Right cardiac atrium (tissue), 5 donors: ENCODE measurements around the gene ABCA3. TPM values are rescaled to one million over a fixed set of nuclear protein-coding genes. Genes with fewer than 3 reads are reported as not detected.

Source experiments
- ATAC-seq, 2 donors: fragments of 200-7000 bp; cut with Tn5 transposase; one replicate each; pipeline versions ENCODE4 v1.8.0 to v1.9.1; 2020; ENCODE audit warnings: moderate library complexity in 2 of 2, mild to moderate bottlenecking in 1 of 2
- DNase-seq, 3 donors: peaks; one replicate each; pipeline ENCODE4 v3.0.0-alpha.2; 2020
- H3K27ac ChIP-seq: one replicate; pipeline ENCODE4 v1.5.1; 2013; ENCODE audit warnings: mild to moderate bottlenecking, low read length, control low read depth, moderate library complexity
- H3K27me3 ChIP-seq: one replicate; pipeline ENCODE4 v1.6.1; 2013; ENCODE audit not compliant: control insufficient read depth, insufficient read depth
- H3K4me1 ChIP-seq: one replicate; pipeline ENCODE4 v1.6.1; 2013; ENCODE audit warnings: low read length; ENCODE audit not compliant: control insufficient read depth, insufficient read depth
- H3K4me3 ChIP-seq: one replicate; pipeline ENCODE4 v1.5.1; 2013; ENCODE audit warnings: low read length, control low read depth
- H3K9me3 ChIP-seq: one replicate; pipeline ENCODE4 v1.6.1; 2013; ENCODE audit warnings: low read length; ENCODE audit not compliant: control insufficient read depth
- WGBS: extraction: QIAGEN DNeasy Blood & Tissue Kit; methylation state at CpG from one replicate; pipeline ENCODE4 v1.1.7; 2013; 5-methylcytosine and 5-hydroxymethylcytosine counted together
- intact Hi-C, 4 donors: fragments of 100-400 bp; cut with DNase I; formaldehyde crosslinking; loops; one replicate each; pipeline versions ENCODE4 v1.11.0 to v1.14.0; 2022 to 2023
- polyA plus RNA-seq: library from polyadenylated mRNA; stranded (reverse); fragments of 200-250 nt; gene quantifications from one replicate; pipeline ENCODE4 v1.2.3, GENCODE V29; 2013
- total RNA-seq, 4 donors: library from RNA; stranded (reverse); fragmentation: NEBNext Ultra II Directional; extraction: Animal tissue kit (Norgen Biotek cat#: 25700); gene quantifications; one replicate each; pipeline ENCODE4 v1.2.1, GENCODE V29; 2021
- donor health status: healthy with polysubstance abuse.
- donor health status: DM: no; HTN: yes; CAD: no.
- donor health status: DM: no; HTN: no; CAD: no.
- donor health status: DM: no; HTN: yes; CAD: no; lungs with severe emphysema.
- donor health status: DM: yes; HTN: yes; CAD: no.

The ABCA3 gene
- total and polyA plus RNA-seq, 5 donors: 6.9 to 11.3 (median 8.1) TPM

DNA sequence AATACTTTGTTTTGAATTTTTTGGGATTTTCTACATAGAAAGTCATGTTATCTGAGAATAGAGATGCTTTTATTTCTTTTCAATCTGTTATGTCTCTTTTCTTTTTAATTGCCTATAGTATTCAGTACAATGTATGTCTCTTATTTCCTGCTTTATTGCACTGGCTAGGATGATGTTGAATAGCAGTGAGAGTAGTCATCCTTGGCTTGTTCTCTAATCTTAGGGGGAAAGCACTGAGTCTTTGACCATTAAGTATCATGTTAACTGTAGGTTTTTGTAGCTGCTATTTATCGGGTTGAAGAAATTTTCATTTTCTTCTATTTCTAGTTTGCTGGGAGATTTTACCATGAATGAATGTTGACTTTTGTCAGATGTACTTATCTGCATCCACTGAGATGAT lies 10.0 kb upstream of the ABCA3 start:
- Histone ChIP-seq H3K4me3 (no peak overlapping the region), H3K27me3 (no peaks in the 10 kb centered on the region), H3K4me1 (no peaks in the 10 kb centered on the region), H3K27ac (no peak overlapping the region), H3K9me3 (no peaks in the 10 kb centered on the region)
- no peak for ATAC-seq
- intact Hi-C loops: no loop called here
- 86% methylated on average over 1 of the region's 1 CpG for WGBS
- no peak for DNase-seq

DNA sequence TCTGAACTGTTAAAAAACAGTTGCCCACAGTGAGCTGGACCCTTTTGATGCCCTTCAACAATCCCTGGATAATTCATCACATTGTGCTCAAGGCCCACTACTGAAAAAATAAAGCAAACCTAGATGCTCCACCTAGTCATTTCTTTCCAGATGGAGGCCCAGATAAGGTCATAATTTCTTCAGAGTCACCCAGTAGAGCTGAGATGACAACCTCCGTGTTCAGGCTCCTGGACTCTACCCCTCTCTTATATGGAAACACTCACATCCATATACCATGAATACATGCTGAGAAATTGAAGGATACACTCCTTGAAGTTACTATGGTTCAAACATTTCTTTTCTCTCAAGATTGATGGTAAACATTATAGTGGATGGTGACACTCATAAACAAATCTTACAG lies 2.7 kb upstream of the ABCA3 start:
- intact Hi-C loops: loop anchor here in 2 of 4 donors (2.0 to 5.0 kb wide), 3 partner anchors 79 to 158 kb away; partner anchors contain the start of gene CCNF (in 1 of the 2)
- Histone ChIP-seq H3K4me1 (no peaks in the 10 kb centered on the region), H3K27ac (no peak overlapping the region), H3K9me3 (no peaks in the 10 kb centered on the region), H3K27me3 (no peaks in the 10 kb centered on the region), H3K4me3 (no peak overlapping the region)
- DNase-seq: no peak
- ATAC-seq: no peak
- 77% methylated on average over 1 of the region's 1 CpG for WGBS

GRCh38 chr16:2341456-2342447 lies 1.2 kb upstream of the ABCA3 start:
- peak in 1 of 2 donors; percentile 23 for ATAC-seq
- H3K4me3 ChIP-seq: no peak overlapping the region
- WGBS: 17% methylated on average over 77 of the region's 77 CpGs
- no peaks in the 10 kb centered on the region for H3K27me3 ChIP-seq
- intact Hi-C loops: loop anchor here in 2 of 4 donors (2.0 to 5.0 kb wide), 4 partner anchors 81 to 159 kb away; partner anchors contain the start of gene CCNF (in 1 of the 2)
- peak; percentile 35 to 78 (median 67) for DNase-seq
- H3K4me1 ChIP-seq: no peaks in the 10 kb centered on the region
- H3K27ac ChIP-seq: no peak overlapping the region
- H3K9me3 ChIP-seq: no peaks in the 10 kb centered on the region

DNA sequence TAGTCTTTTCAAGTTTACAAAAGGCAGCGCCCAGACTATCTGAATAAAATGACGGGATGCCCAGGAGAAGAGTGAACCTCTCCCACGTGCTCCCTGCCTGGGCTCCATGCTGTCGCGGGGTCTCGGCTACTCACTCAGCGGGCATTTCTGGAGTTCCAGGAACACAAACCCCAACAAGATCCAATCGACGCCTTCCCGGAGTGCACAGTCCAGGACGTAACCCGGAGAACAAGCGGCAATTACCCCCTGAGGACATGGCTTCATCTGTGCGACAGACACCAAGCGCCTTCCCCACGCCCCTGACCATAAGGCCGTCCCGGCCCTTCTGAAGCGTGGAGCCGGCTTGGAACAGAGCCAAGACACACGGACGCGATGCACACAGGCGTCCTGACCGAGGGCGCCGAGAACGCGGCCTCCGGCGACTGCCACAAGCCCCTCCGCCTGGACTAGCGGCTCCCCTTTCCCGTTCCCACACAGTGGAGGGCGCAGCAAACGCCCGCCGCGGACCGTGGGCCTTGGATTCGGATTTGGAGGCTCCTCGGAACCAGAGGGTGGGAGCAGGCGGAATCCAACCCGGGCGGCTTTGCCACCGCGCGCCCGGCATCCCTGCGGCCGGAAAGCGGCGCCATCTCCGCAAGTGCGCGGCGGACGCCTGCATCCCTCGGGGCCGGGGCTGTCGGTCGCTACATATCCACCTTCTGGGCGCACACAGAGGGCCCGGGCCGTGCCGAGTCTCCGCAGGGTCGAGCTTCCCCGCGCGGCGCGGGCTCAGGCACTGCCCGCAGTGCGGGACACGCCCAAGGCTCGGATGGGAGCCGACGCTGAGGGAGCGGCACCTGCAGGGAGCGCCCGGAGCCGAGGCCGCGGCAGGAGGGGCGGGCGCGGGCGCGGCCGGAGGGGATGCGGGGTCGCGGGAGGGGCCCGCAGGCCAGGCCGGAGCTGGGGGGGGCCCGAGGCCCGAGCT lies 725 bp downstream of the ABCA3 start:
- intact Hi-C loops: loop anchor here in 3 of 4 donors (2.0 to 10.0 kb wide), 4 partner anchors 82 to 159 kb away; partner anchors contain the start of gene CCNF (in 1 of the 3)
- Histone ChIP-seq H3K9me3 (no peaks in the 10 kb centered on the region), H3K27me3 (no peaks in the 10 kb centered on the region), H3K4me3 (peak overlapping the region; percentile 74), H3K27ac (no peak overlapping the region), H3K4me1 (no peaks in the 10 kb centered on the region)
- DNase-seq (peak; percentile 72 to 85 (median 84)), ATAC-seq (peak; percentile 24 to 44)
- WGBS: 4% methylated on average over 98 of the region's 98 CpGs

DNA sequence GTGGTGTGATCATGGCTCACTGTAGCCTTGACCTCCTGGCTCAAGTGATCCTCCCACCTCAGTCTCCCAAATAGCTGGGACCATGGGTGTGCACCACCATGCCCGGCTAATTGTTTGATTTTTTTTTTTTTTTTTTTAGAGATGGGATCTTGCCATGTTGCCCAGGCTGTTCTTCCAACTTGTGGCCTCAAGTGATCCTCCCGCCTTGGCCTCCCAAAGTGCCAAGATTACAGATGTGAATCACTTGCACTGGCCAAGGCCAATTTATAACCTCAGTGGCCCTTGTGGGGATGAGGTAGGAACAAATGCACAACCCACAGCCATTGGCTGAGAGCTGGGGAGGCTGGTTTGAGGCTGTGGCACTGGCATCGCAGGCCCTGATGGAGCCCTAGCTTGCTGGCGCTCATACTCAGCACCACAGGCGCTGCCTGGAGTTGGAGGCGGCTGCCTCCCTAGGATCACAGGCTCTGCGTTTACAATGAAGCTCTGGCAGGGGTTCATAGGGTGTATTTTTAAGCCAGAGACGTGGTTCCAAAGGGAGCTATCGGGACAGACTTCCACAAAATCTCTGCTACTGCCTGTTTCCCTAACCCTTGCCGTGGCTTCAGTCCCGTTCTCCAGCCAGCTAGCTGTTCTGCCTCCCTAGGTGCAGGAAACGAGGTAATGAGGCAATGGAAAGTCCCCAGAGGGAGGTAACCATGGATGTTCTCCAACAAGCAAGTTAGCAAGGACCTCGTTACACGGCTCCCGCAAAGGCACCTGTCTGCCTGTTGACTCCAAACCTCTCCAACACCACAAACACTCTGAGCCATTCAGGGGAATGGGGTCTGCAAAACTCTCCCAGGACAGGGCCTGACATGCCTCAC lies 2.9 kb downstream of the ABCA3 start:
- WGBS: 90% methylated on average over 15 of the region's 15 CpGs
- Histone ChIP-seq H3K27ac (no peak overlapping the region), H3K27me3 (no peaks in the 10 kb centered on the region), H3K9me3 (no peaks in the 10 kb centered on the region), H3K4me3 (no peak overlapping the region), H3K4me1 (no peaks in the 10 kb centered on the region)
- intact Hi-C loops: loop anchor here in 1 of 4 donors (10.0 kb wide), 1 partner anchor 157 kb away; no protein-coding TSS in a partner anchor
- no peak for DNase-seq
- ATAC-seq: no peak

DNA sequence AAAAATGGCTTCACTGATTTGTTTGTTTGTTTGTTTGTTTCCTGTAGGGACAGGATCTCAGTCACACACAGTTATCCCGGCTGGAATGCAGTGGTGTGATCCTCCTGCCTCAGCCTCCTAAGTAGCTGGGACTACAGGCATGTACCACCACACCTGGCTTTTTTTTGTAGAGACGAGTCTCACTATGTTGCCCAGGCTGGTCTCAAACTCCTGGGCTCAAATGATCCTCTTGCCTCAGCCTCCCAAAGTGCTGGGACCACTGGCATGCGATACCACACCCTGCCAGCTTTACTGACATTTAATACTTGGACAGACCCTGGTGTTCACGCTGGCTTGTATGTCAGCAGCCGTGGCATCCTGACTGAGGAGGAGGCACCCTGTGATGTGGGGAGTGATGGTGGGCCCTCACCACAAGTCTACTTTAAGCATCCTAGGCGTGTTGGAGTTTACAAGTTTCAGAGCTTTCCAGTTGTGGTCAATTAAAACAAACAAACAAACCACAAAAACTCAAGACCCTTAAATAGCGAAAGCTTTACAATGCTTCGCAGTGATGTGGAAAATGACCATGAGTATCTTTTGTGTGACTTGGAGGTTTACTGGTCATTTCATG lies 5.1 kb downstream of the ABCA3 start:
- no peaks in the 10 kb centered on the region for H3K9me3 ChIP-seq
- H3K4me3 ChIP-seq: no peak overlapping the region
- no peak for ATAC-seq
- intact Hi-C loops: loop anchor here in 1 of 4 donors (10.0 kb wide), 1 partner anchor 159 kb away; no protein-coding TSS in a partner anchor
- no peaks in the 10 kb centered on the region for H3K4me1 ChIP-seq
- 90% methylated on average over 8 of the region's 8 CpGs for WGBS
- no peaks in the 10 kb centered on the region for H3K27me3 ChIP-seq
- no peak for DNase-seq
- H3K27ac ChIP-seq: no peak overlapping the region

DNA sequence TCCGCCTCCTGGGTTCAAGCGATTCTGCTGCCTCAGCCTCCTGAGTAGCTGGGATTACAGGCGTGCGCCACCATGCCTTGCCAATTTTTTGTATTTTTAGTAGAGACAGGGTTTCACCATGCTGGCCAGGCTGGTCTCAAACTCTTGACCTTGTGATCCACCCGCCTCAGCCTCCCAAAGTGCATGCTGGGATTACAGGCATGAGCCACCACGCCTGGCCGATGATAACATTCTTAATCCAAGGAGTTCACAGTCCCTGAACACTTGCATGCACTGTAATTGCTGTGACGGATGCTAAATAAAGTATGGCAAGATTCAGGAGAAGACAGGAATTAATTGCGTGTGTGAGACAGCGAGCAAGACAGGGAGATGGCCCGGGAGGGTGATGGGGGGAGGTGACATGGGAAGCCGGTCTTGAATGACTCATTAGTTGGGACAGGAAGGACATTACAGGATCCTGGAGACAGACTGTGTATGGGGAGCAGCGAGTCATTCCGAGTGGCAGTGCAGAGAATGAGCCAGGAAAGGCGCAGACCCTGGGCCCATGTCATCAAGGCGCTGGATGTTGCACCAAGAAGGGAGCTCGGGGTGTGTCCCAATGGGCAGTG lies 6.7 kb downstream of the ABCA3 start:
- no peak overlapping the region for H3K27ac ChIP-seq
- intact Hi-C loops: loop anchor here in 1 of 4 donors (10.0 kb wide), 1 partner anchor 161 kb away; no protein-coding TSS in a partner anchor
- no peaks in the 10 kb centered on the region for H3K9me3 ChIP-seq
- ATAC-seq: no peak
- H3K27me3 ChIP-seq: no peaks in the 10 kb centered on the region
- DNase-seq: no peak
- H3K4me1 ChIP-seq: no peaks in the 10 kb centered on the region
- H3K4me3 ChIP-seq: no peak overlapping the region
- 70% methylated on average over 17 of the region's 17 CpGs for WGBS

DNA sequence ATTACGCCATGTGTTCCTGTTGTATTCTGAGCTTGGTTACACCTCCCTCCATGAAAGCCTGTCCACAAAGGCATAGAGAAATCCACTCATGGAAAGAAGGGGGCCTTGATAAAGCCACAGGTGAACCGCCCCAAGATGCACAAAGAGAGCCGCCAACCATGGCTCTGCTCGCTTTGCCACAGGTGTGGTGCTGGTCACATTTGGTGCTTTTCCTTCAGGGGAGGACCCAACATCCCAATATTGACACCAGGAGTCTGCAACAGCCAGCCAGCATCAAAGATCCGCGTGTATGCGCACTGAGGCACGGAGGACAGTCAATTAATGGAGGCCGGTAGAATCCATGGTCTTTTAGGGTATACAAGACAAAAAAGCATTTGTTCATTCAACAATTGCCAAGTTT lies 7.3 kb downstream of the ABCA3 start:
- intact Hi-C loops: loop anchor here in 1 of 4 donors (10.0 kb wide), 1 partner anchor 162 kb away; no protein-coding TSS in a partner anchor
- DNase-seq (no peak), ATAC-seq (no peak)
- Histone ChIP-seq H3K27me3 (no peaks in the 10 kb centered on the region), H3K4me1 (no peaks in the 10 kb centered on the region), H3K9me3 (no peaks in the 10 kb centered on the region), H3K4me3 (no peak overlapping the region), H3K27ac (no peak overlapping the region)
- 93% methylated on average over 9 of the region's 9 CpGs for WGBS

DNA sequence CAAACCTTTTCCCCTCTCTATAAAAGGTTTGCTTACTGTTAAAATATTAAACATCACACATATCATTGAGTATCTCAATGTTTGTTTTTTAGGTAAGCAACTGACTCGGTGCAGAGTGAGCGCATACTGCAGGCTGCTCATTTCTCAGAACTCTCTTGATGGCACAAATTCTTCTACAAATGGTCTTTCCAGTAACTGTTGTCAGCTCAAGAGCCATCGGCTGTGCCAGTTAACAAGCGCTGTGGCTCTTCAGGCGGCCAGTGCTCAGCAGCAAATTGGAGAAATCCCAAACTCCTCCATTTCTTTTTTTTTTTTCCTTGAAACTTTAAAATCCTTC lies 8.6 kb downstream of the ABCA3 start:
- DNase-seq: no peak
- no peak overlapping the region for H3K27ac ChIP-seq
- H3K4me1 ChIP-seq: no peaks in the 10 kb centered on the region
- ATAC-seq: no peak
- H3K9me3 ChIP-seq: no peaks in the 10 kb centered on the region
- intact Hi-C loops: loop anchor here in 1 of 4 donors (10.0 kb wide), 1 partner anchor 163 kb away; no protein-coding TSS in a partner anchor
- H3K4me3 ChIP-seq: no peak overlapping the region
- WGBS: 87% methylated on average over 5 of the region's 5 CpGs
- H3K27me3 ChIP-seq: no peaks in the 10 kb centered on the region
